Endothelial cell of umbilical vein (primary cell): ENCODE data around the gene RIOK3.

Source experiments
- CTCF ChIP-seq, 2 donors: IDR thresholded peaks; 1 replicate in 1 of 2; 2 replicates in 1 of 2; pipeline ENCODE4 v1.5.1; 2011; ENCODE audit warnings: low read length in 2 of 2, mild to moderate bottlenecking in 2 of 2, moderate library complexity in 2 of 2, control low read depth in 1 of 2, inconsistent platforms in 1 of 2, low read depth in 1 of 2; ENCODE audit not compliant: insufficient read depth in 1 of 2; ENCODE audit errors: extremely low read depth in 1 of 2
- EZH2 ChIP-seq: IDR thresholded peaks from 2 replicates; pipeline ENCODE4 v1.6.1; 2012; ENCODE audit warnings: borderline replicate concordance, low read depth, mild to moderate bottlenecking, moderate library complexity, low read length, inconsistent platforms; ENCODE audit not compliant: severe bottlenecking
- POLR2A ChIP-seq: IDR thresholded peaks from 2 replicates; pipeline ENCODE4 v1.6.1; 2012; ENCODE audit warnings: low read depth, mild to moderate bottlenecking, control low read depth, low read length

- no peak for TF ChIP-seq CTCF (IDR thresholded peaks at IDR 0.05; ENCODE audit: extremely low read depth in 1 of 2, insufficient read depth in 1 of 2, low read depth in 1 of 2, low read length in 2 of 2)
- TF ChIP-seq POLR2A = no peak
- TF ChIP-seq EZH2 = no peak
Measured at GRCh38 chr18:23440131-23440530, 13.0 kb upstream of the RIOK3 start.
